Umbilical cord (tissue), 2 donors: ENCODE results near the gene MYH9. TPM values are rescaled to one million over a fixed set of nuclear protein-coding genes. Genes with fewer than 3 reads are reported as not detected.

Source experiments
- DNase-seq: peaks from one replicate; pipeline ENCODE4 v3.0.0-alpha.2; 2015; ENCODE audit warnings: low spot score
- total RNA-seq: library from RNA; depleted of rRNA; stranded (reverse); fragments of >200 nt; gene quantifications from one replicate; pipeline ENCODE4 v1.2.3, GENCODE V29; 2014; ENCODE audit warnings: low replicate concordance; ENCODE audit not compliant: insufficient read depth

Gene MYH9
- total RNA-seq, 1 donor from 2014 or later = 425 TPM

DNA sequence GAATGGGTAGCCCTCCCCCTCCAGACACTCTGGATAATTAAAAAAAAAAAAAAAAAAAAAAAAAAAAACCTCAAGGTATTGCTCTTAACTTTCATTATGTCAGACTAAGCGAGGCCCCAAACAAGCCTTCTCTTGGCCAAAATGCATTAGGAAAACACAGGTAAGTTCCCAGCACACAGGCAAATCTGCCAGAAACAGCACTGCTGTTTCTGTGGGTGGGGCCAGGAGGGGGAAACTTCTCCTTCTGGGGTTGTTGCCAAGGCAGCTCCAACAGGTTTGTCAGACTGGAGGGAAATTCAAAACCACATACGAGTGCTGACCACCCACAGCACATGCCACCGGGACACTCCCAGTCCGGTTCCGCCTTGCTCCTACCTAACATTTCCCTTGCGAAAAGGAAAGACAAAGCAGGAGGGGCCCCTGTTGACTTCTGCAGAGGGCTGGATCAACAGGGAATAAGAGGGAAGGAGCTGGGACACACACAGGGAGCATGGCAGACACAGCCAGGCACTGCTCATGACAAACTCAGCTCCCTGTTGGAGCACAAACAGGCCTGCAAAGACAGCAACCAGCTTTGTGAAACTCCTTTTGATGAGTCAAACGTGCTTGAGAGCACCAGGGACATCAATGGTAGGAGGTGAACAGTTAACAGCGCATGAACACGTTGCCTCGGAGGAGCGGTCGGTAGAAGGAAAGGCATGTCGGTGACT, 55.0 kb downstream of the MYH9 start:
- DNase-seq = peak; percentile 78

DNA sequence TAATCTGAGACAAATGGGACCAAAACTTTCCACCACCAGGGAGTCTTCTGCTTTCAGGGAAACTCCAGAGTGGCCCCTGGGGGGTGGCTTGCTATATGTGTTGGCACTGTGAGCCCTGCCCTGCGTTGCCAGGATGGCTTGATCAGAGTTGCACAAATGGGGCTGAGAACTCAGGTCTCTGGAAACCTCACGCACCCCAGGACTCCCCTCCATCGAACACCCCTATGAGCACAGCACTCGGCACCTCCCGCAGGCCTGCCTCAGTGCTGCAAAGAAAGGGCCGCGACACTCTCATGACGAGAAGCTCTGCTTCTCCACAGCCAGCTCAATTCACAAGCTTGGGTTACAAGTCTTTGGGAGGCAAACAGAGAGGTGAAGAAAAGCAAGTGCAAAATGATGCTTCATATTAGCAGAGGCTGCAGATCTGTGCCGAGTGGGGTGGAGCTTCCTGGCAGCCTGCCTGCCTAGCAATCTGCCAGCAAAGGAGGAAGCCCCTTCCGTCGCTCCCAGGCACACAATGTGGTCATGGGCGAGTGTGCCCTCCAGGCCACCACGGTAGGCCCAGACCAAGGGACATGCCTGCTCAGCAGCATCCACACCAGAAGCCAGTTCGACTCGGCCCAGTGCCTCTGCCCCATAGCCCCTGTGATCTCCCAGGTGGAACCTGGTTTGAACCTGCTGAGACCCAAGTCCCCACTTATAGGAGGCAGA, 55.7 kb downstream of the MYH9 start:
- peak; percentile 80 for DNase-seq

GRCh38 chr22:36331306-36331911, 56.4 kb downstream of the MYH9 start:
- DNase-seq = peak; percentile 93

DNA sequence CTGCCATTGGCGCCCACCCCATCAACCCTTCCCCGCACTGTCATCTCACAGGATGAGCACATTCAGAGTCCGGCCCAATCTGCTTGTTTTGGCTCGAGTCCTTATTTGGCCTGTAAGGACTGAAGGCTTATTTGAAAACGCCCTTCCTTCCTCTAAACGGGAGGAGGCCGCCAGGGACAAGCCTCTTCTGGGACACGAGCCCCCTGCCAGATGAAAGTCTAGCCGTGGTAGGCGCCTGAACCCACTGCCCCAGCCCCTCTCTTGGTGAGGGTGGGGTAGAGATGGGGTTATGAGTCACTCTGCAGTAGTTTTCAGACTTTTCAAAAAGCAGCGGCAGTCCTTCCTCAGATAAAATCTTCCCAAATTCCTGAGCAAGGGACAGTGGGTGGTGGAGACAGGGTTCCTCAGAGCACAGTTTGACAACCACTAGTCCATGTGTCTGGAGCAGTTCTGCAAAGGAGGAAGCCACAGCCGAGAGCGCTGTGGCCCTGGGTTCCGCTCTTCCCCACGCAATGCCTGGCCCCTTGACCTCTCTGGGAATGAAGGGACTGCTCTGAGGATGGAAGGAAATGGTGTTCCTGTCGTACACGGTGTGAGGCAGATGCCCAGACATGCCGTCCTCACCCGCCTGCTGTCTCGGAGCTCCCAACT, 57.0 kb downstream of the MYH9 start:
- peak; percentile 89 for DNase-seq

DNA sequence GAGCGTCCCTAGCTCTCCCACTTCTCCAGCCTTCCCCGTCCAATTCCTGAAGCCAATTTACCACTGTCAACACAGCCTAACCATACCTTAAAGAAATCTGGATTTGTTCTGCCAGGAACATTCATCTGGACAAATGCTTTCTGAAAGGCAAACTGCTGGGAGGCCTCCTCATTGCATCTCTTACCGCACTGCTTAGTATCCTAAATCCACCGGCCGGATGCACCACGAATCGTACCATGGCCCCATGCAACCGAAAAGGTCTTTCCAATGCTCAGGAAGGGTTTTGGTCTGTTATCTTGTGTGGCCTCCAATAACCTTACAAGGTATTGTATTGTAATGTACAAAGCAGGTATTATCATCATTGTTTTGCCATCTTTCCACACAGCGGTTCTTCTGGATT, 57.6 kb downstream of the MYH9 start:
- peak; percentile 27 for DNase-seq

DNA sequence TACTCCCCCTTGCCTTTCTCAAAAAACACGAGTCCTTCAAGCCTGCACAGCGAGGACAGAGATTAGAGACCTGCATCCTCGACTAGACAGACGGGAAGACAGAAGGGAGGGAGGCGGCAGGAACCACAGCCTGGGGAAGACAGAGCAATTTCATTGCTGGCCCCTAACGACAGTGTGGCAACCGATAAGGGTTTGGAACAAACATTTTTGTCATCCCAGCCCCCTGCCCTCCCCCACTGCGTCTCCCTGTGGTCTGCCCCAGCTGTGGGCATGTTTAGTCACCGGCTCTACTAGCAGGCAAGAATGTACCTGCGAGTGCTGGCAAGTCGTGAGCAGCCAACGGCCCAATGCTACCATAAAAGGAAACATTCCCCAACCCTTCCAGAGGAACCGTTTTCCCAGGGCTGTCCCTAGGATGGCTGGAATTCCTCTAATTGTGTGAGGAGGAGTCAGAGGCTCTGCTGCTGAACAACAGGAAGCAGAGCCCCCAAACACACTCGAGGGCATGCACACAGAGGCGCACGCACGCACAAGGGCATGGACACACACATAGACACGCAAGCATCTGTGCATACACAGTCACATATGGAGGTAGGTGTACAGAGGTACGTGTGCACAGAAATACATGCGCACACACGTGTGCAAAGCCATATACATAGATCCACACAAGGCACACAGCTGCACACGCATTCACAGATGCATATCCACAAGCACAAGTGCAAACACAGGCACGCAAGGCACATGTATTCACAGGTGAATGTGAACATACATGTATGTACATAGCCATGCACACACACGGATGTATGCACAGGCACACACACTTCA, 58.3 kb downstream of the MYH9 start:
- DNase-seq = peak; percentile 96

DNA sequence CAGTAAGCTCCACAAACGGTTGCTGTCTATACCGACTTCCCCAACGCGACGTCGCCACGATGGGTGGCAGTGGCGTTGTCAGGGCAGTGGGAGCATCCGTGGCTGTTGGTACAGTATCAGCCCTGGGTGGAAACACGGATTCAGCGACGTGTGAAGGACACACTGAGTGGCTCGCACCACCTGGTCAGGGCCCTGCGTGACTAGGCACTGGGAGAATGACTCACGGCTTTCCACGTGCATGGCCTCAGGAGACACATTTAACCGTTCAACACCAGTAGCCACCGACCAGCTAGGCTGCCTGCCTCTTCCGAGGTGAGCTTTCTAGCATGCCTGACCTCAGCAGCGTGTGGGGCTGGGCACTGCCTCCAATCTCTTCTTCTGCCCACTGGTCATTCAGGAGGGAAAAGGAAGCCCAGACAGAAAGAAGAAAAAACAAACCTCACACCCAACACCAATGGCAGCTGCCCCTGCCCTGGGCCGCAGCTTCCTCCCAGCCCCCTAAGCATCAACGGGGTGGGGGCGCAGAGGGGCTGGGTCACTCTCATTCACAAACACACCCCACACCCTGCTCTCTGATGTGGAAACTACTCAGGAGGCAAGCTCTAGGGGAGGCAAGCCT, 59.0 kb downstream of the MYH9 start:
- DNase-seq = peak; percentile 63

GRCh38 chr22:36327922-36328551, 59.7 kb downstream of the MYH9 start:
- peak; percentile 75 for DNase-seq

DNA sequence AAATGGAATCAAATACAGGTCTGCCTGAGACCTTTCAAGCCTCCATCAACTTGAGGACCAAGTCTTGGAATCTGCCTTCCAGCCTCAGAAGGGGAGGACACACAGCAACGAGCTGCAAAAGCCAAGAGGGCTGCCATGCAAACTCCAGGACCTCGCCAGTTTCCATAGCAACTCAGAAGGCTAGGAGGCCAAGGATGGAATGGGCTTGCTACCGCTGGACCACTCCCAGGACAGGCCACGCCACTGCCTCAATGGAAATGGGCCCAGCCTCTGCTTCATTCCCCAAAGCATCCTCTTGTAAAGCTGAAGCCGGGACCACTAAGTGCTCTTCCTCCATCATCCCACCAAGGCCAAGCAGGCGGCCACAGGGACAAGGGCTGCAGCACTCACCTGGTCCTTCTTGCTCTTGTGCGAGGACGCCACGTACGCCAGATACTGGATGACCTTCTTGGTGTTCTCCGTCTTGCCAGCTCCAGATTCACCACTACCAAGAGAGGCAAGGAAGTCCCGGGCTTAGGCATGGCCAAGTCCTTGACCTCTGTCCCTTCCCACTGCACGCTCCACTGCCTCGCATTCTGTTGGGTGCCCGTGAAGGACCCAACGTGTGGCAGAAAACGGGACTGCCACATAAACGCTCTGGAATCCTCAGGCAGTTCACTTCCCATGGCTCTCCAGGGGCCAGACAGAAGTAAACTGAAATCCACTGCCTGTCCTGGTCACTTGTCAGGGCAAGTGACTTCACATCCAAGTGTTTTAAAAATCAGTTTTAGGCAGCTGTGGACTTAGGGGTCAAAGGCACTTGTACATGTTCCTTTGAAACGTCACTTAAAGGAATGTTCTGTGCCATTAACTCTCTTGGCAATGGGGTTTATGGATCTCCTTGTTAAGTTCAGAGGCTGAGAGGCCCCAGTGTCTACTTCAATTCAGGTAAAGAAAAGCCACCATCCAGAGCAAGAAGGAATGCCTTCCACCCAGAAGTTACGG, 61.3 kb downstream of the MYH9 start:
- no peak for DNase-seq

DNA sequence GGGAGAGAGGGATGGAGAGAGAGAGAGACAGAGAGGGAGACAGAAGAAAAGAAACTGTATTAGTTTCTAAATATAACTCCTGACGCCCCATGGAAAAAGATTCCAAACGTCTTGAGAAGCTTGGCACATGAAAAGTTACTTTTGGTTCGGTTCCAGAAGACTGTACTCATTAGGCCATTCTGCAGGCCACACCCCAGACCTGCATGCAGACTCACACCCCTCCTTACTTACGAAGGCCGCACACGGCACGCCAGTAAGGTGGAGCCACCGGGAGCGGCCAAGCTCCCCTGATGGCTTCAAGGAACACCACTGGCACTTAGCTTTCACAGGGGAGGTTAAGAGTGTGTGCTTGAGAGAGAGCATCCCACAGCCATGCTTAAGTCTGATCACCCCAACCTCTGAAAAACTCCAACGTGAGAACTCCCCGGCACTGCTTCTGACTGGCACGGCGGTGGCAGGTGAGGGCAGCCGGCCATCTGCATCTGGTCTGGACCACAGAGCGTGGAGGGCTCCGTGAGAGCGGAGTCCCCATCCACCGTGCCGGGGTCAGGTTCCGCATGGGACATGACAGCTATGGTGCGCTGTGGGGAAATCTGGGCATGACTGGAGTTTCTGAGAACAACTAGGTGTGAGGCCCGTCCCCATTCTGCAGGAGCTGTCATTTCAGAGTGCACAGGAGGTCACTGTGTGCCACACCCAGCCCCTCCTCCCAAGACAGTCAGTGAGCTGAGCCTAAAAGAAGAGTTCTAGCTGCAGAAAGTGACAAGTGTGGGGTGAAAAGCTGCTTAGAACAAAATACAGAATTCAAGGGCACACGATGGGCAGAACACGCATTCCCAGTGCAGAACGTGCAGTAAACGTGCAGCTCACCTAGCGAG, 62.4 kb downstream of the MYH9 start:
- DNase-seq = peak; percentile 84

GRCh38 chr22:36324414-36324813, 63.4 kb downstream of the MYH9 start:
- DNase-seq = no peak

DNA sequence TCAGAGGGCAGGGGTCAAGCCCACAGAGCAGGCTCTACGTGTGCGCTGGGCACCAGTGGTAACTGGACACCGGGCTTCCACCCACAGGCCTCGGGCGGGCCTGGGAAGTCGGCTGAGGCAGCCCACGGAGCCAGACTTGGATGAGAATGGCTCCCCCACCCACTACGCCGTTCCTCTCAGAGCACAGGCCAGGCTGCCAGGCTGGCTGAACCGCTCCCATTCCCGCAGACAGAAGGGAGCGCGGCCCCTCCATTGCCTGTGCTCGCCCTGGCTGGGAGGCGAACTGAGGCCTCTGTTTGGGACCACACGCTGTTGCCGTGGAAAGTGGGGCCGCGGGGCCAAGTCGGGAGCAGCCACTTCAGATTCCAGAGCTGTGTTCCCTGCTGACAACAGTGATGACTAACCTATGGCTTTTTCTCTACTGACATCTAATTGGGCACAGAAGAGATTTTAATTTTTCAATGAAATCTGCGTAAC, 63.9 kb downstream of the MYH9 start:
- DNase-seq = no peak

DNA sequence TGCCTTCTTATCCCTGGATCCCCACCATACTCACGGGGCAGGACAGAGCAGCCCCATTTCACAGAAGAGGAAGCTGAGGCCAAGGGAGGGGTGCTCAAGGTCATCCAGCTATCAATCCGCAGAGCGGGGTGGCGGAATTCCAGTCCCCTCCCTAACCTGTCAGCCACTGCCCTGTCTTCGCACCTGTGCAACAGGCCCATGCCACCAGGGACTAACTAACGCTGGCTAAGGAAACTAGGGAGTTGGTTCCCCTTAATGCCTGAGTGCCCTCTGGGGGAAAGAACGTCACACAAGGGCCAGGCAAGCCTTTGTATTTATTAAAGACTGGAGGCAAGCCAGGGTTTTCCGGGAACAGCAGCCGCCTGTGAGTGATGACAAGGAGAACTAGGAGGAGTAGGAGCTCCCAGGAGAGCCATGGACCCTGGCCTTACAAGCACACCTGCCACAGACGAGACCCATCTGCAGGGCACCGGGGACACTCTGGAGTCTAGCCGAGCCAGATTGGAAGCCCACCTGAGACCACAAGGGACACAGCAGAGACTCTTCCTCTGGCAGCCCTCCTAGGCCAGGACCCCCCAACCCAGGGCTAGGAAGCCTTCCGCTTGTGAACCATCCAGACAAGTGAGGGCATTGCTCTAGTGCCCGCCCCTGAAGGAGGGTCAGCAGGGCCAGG, 64.4 kb downstream of the MYH9 start:
- peak; percentile 66 for DNase-seq

GRCh38 chr22:36322602-36322915, 65.2 kb downstream of the MYH9 start:
- DNase-seq = no peak

DNA sequence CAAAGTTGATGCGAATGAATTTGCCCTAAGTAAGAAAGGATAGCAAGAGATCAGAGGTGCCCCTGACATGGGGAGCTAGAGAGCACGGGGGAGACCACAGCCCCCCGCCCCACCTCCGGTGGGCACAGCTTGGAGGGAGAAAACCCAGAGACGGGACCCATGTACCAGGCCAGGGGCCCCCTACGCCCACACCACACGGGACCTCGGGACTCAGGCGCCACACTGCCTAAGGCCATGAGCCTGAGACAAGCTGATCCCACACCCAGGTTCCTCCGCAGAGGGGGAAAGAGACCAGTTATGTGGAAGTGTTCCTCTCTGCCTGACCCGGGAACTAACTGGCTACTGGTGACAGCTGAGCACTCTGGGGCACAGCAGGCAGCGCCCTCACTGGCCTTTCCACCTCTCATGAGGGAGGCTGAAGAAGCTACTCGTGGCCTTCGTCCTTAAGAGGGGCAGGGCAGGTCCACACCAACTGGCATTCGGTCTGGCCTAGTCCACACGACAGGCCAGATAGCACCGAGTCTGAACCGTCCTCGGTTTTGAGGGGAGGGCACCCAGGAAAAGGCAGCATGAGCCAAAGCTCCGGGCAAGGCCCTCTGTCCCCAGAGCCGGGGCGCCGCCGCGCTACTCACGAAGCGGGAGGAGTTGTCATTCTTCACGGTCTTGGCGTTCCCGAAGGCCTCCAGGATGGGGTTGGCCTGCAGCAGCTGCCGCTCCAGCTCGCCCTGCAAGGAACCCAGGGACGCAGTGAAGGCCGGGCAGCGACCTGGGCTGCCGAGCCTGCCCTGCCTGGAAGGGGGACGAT, 65.8 kb downstream of the MYH9 start:
- DNase-seq = no peak

GRCh38 chr22:36320553-36320952, 67.2 kb downstream of the MYH9 start:
- no peak for DNase-seq
